Measurements from ENCODE around the gene PFDN1.
A peak's percentile ranks its signal among the peaks of the same experiment; 100 is the strongest.

Gene PFDN1

GRCh38 chr5:140296289-140296688 is 6.6 kb downstream of the PFDN1 start:
- DNase-seq (ENCODE audit: low read depth in 2 of 2): no peak

GRCh38 chr5:140295414-140295813 is 7.5 kb downstream of the PFDN1 start:
- DNase-seq (ENCODE audit: low read depth in 2 of 2): peak; percentile 93

- no peak for DNase-seq (ENCODE audit: low read depth in 2 of 2)
Observed at GRCh38 chr5:140294753-140295152, 8.1 kb downstream of the PFDN1 start.

GRCh38 chr5:140293849-140294100 is 9.1 kb downstream of the PFDN1 start:
- no peak for DNase-seq (ENCODE audit: low read depth in 2 of 2)

GRCh38 chr5:140293091-140293848 is 9.6 kb downstream of the PFDN1 start:
- DNase-seq (ENCODE audit: low read depth in 2 of 2): no peak

GRCh38 chr5:140292212-140293036 is 10.5 kb downstream of the PFDN1 start:
- no peak for DNase-seq (ENCODE audit: low read depth in 2 of 2)

GRCh38 chr5:140287801-140288521 is 14.9 kb downstream of the PFDN1 start:
- DNase-seq (ENCODE audit: low read depth in 2 of 2): no peak

GRCh38 chr5:140286424-140286823 is 16.5 kb downstream of the PFDN1 start:
- no peak for DNase-seq (ENCODE audit: low read depth in 2 of 2)

GRCh38 chr5:140284013-140284412 is 18.9 kb downstream of the PFDN1 start:
- DNase-seq (ENCODE audit: low read depth in 2 of 2): no peak

GRCh38 chr5:140282266-140282665 is 20.6 kb downstream of the PFDN1 start:
- DNase-seq (ENCODE audit: low read depth in 2 of 2): no peak

- no peak for DNase-seq (ENCODE audit: low read depth in 2 of 2)
Observed at GRCh38 chr5:140275837-140276236, 27.1 kb downstream of the PFDN1 start.

- DNase-seq (ENCODE audit: low read depth in 2 of 2): no peak
Observed at GRCh38 chr5:140273401-140273877, 29.5 kb downstream of the PFDN1 start.

GRCh38 chr5:140270008-140270407 is 32.9 kb downstream of the PFDN1 start:
- no peak for DNase-seq (ENCODE audit: low read depth in 2 of 2)

GRCh38 chr5:140267559-140268018 is 35.3 kb downstream of the PFDN1 start:
- DNase-seq (ENCODE audit: low read depth in 2 of 2): no peak

GRCh38 chr5:140267201-140267540 is 35.7 kb downstream of the PFDN1 start:
- DNase-seq (ENCODE audit: low read depth in 2 of 2): no peak

- no peak for DNase-seq (ENCODE audit: low read depth in 2 of 2)
Observed at GRCh38 chr5:140266471-140267200, 36.3 kb downstream of the PFDN1 start.

GRCh38 chr5:140265845-140266244 is 37.1 kb downstream of the PFDN1 start:
- DNase-seq (ENCODE audit: low read depth in 2 of 2): no peak

GRCh38 chr5:140262839-140263238 is 40.1 kb downstream of the PFDN1 start:
- DNase-seq (ENCODE audit: low read depth in 2 of 2): no peak

- DNase-seq (ENCODE audit: low read depth in 2 of 2): no peak
Observed at GRCh38 chr5:140262221-140262620, 40.7 kb downstream of the PFDN1 start.

- DNase-seq (ENCODE audit: low read depth in 2 of 2): peak in 1 of 2 experiments; percentile 24
Observed at GRCh38 chr5:140261403-140262171, 41.3 kb downstream of the PFDN1 start.

- no peak for DNase-seq (ENCODE audit: low read depth in 2 of 2)
Observed at GRCh38 chr5:140260089-140260656, 42.7 kb downstream of the PFDN1 start.

Data from fibroblast of skin of left quadriceps (primary cell).